CD14-positive monocyte (primary cell): ENCODE measurements around the gene GABBR2. TPM values are rescaled to one million over a fixed set of nuclear protein-coding genes. Genes with fewer than 3 reads are reported as not detected.

Experiments
- DNase-seq, 3 donors: peaks; one replicate each; pipeline ENCODE4 v3.0.0-alpha.2; 2011 to 2022
- H2AFZ ChIP-seq: 2 replicates; pipeline ENCODE4 v1.6.0; 2012; ENCODE audit warnings: mild to moderate bottlenecking, low read depth, low read length, inconsistent platforms; ENCODE audit not compliant: insufficient read depth, poor library complexity, severe bottlenecking
- H3K27ac ChIP-seq, 2 donors: 1 replicate in 1 of 2; 2 replicates in 1 of 2; pipeline ENCODE4 v1.5.1; 2012 to 2013; ENCODE audit warnings: low read length in 2 of 2, control low read depth in 1 of 2, inconsistent platforms in 1 of 2, low read depth in 1 of 2, mild to moderate bottlenecking in 1 of 2
- H3K27me3 ChIP-seq, 2 donors: one replicate each; pipeline versions ENCODE4 v1.6.0 to v1.6.1; 2011 to 2013; ENCODE audit warnings: low read length in 2 of 2; ENCODE audit not compliant: control insufficient read depth in 2 of 2, insufficient read depth in 2 of 2
- H3K36me3 ChIP-seq, 2 donors: replicated peaks in 1 of 2; 1 replicate in 1 of 2; 2 replicates in 1 of 2; pipeline versions ENCODE4 v1.5.1 to v1.6.1; 2012 to 2013; ENCODE audit warnings: low read length in 2 of 2, control low read depth in 1 of 2, inconsistent platforms in 1 of 2, mild to moderate bottlenecking in 1 of 2; ENCODE audit not compliant: insufficient read depth in 2 of 2, control insufficient read depth in 1 of 2
- H3K4me1 ChIP-seq, 2 donors: 1 replicate in 1 of 2; 2 replicates in 1 of 2; pipeline versions ENCODE4 v1.5.1 to v1.6.1; 2012 to 2013; ENCODE audit warnings: low read length in 2 of 2, control low read depth in 1 of 2, inconsistent platforms in 1 of 2, mild to moderate bottlenecking in 1 of 2, moderate library complexity in 1 of 2; ENCODE audit not compliant: insufficient read depth in 2 of 2, control insufficient read depth in 1 of 2
- H3K4me2 ChIP-seq: replicated peaks from 2 replicates; pipeline ENCODE3; 2012; ENCODE audit warnings: low read length, moderate library complexity, mild to moderate bottlenecking; ENCODE audit not compliant: poor library complexity, severe bottlenecking; ENCODE audit errors: extremely low read depth
- H3K4me3 ChIP-seq, 3 experiments: fragments of 200-600 bp in 1 of 3; sonication (generic) in 1 of 3; replicated peaks in 1 of 3; 1 replicate in 2 of 3; 2 replicates in 1 of 3; pipeline ENCODE4 v1.5.1; 2011 to 2013; ENCODE audit warnings: low read length in 3 of 3, mild to moderate bottlenecking in 3 of 3, control low read depth in 2 of 3, low read depth in 2 of 3, inconsistent platforms in 1 of 3, moderate library complexity in 1 of 3
- H3K79me2 ChIP-seq: 2 replicates; pipeline ENCODE4 v1.6.0; 2012; ENCODE audit warnings: mild to moderate bottlenecking, control low read depth, inconsistent platforms, low read length, moderate library complexity; ENCODE audit not compliant: insufficient read depth
- H3K9ac ChIP-seq: 2 replicates; pipeline ENCODE4 v1.6.0; 2017; ENCODE audit warnings: low read length, mild to moderate bottlenecking; ENCODE audit not compliant: insufficient read depth, poor library complexity, severe bottlenecking
- H3K9me3 ChIP-seq, 2 donors: replicated peaks in 1 of 2; 1 replicate in 1 of 2; 2 replicates in 1 of 2; pipeline versions ENCODE4 v1.5.1 to v1.6.1; 2012 to 2013; ENCODE audit warnings: low read length in 2 of 2, control low read depth in 1 of 2; ENCODE audit not compliant: control insufficient read depth in 1 of 2, insufficient read depth in 1 of 2
- H4K20me1 ChIP-seq: 2 replicates; pipeline ENCODE4 v1.6.0; 2012; ENCODE audit warnings: mild to moderate bottlenecking, low read length, control low read depth, moderate library complexity; ENCODE audit not compliant: insufficient read depth
- H3K27ac Mint-ChIP-seq, 7 donors: one replicate each; pipeline ENCODE4 v1.8.0; 2020; ENCODE audit warnings: mild to moderate bottlenecking in 7 of 7, mixed read lengths in 7 of 7, moderate library complexity in 6 of 7, inconsistent platforms in 2 of 7
- H3K27me3 Mint-ChIP-seq, 3 donors: one replicate each; pipeline ENCODE4 v1.8.0; 2021 to 2022; ENCODE audit warnings: low read depth in 3 of 3, mild to moderate bottlenecking in 3 of 3, mixed read lengths in 3 of 3, moderate library complexity in 3 of 3, inconsistent platforms in 1 of 3
- H3K36me3 Mint-ChIP-seq, 2 donors: one replicate each; pipeline ENCODE4 v1.8.0; 2020; ENCODE audit warnings: mixed read lengths in 2 of 2, inconsistent platforms in 1 of 2, mild to moderate bottlenecking in 1 of 2
- H3K4me1 Mint-ChIP-seq: one replicate; pipeline ENCODE4 v1.8.0; 2020; ENCODE audit warnings: mild to moderate bottlenecking, mixed read lengths
- H3K4me3 Mint-ChIP-seq, 2 donors: one replicate each; pipeline ENCODE4 v1.8.0; 2020; ENCODE audit warnings: mild to moderate bottlenecking in 2 of 2, mixed read lengths in 2 of 2, moderate library complexity in 1 of 2
- H3K9me3 Mint-ChIP-seq, 7 donors: one replicate each; pipeline ENCODE4 v1.8.0; 2020 to 2022; ENCODE audit warnings: mixed read lengths in 7 of 7, mild to moderate bottlenecking in 6 of 7, moderate library complexity in 6 of 7, inconsistent platforms in 2 of 7
- WGBS: methylation state at CpG from one replicate; pipeline ENCODE4 v1.1.5; 2013; ENCODE audit warnings: missing lambda C conversion rate; ENCODE audit not compliant: insufficient coverage; 5-methylcytosine and 5-hydroxymethylcytosine counted together
- intact Hi-C, 2 donors: fragments of 100-400 bp; cut with micrococcal nuclease; formaldehyde crosslinking; loops; one replicate each; pipeline versions ENCODE4 v1.15.0 to v1.15.1; 2023
- polyA plus RNA-seq, 3 donors: library from polyadenylated mRNA; depleted of rRNA in 1 of 3; unstranded in 2 of 3; stranded (reverse) in 1 of 3; fragments of 300-500 nt in 2 of 3; fragments of >200 nt in 1 of 3; fragmentation: Illumina TruSeq in 2 of 3; gene quantifications; 1 replicate in 2 of 3; 2 replicates in 1 of 3; pipeline ENCODE4 v1.2.3, GENCODE V29; 2012 to 2021
- TF ChIP-seq, protein P1 (sequence below): fragments of 200-600 bp; IDR thresholded peaks from one replicate; pipeline ENCODE4 v1.8.0; 2022; ENCODE audit warnings: antibody characterized with exemption, mild to moderate bottlenecking

GABBR2 gene
- polyA plus RNA-seq, 3 donors: not detected

- WGBS: 100% methylated on average over 1 of the region's 1 CpG
- Mint-ChIP-seq H3K4me3 (no peak overlapping the region), H3K36me3 (no peaks in the 10 kb centered on the region), H3K27me3 (peaks cover 4 to 9% (median 8%) of the 10 kb centered on the region in 3 donors), H3K4me1 (no peaks in the 10 kb centered on the region), H3K27ac (no peak overlapping the region), H3K9me3 (no peaks in the 10 kb centered on the region)
- Histone ChIP-seq H3K4me2 (no peak overlapping the region), H4K20me1 (no peaks in the 10 kb centered on the region), H3K27ac (no peak overlapping the region), H3K4me1 (no peaks in the 10 kb centered on the region), H3K9me3 (no peaks in the 10 kb centered on the region), H3K9ac (no peak overlapping the region), H2AFZ (no peak overlapping the region), H3K4me3 (no peak overlapping the region), H3K36me3 (no peaks in the 10 kb centered on the region), H3K27me3 (no peaks in the 10 kb centered on the region), H3K79me2 (no peaks in the 10 kb centered on the region)
- intact Hi-C loops: no loop called here
- no peak for DNase-seq
- TF ChIP-seq, protein P1, sequence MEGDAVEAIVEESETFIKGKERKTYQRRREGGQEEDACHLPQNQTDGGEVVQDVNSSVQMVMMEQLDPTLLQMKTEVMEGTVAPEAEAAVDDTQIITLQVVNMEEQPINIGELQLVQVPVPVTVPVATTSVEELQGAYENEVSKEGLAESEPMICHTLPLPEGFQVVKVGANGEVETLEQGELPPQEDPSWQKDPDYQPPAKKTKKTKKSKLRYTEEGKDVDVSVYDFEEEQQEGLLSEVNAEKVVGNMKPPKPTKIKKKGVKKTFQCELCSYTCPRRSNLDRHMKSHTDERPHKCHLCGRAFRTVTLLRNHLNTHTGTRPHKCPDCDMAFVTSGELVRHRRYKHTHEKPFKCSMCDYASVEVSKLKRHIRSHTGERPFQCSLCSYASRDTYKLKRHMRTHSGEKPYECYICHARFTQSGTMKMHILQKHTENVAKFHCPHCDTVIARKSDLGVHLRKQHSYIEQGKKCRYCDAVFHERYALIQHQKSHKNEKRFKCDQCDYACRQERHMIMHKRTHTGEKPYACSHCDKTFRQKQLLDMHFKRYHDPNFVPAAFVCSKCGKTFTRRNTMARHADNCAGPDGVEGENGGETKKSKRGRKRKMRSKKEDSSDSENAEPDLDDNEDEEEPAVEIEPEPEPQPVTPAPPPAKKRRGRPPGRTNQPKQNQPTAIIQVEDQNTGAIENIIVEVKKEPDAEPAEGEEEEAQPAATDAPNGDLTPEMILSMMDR: no peak
Observed at GRCh38 chr9:98451576-98451975, 257.2 kb downstream of the GABBR2 start.

DNA sequence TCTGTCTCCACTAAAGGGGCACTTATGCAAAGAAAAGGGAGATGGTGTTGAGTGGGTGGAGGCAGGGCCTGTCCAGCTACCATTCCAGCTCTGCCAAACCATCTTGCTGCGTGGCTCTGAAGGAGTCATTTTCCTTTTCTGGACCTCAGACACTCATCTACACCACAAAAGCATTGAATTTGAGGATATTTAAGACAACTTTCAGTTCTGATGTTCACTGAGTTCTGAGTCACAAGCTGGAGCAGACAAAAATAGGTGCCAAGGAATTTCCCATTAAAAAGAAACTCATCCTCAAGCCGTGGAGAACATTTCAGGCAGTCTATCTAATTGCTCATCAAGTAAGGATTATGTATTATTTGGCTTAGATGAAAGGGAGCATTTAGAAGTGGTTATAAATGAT lies 258.2 kb downstream of the GABBR2 start:
- H3K9me3 ChIP-seq: no peaks in the 10 kb centered on the region
- no peak overlapping the region for H3K4me2 ChIP-seq
- Mint-ChIP-seq H3K27ac (no peak overlapping the region), H3K4me3 (no peak overlapping the region), H3K4me1 (no peaks in the 10 kb centered on the region), H3K9me3 (no peaks in the 10 kb centered on the region), H3K27me3 (peaks cover 6 to 10% (median 9%) of the 10 kb centered on the region in 3 donors), H3K36me3 (no peaks in the 10 kb centered on the region)
- H3K27me3 ChIP-seq: no peaks in the 10 kb centered on the region
- no peaks in the 10 kb centered on the region for H3K4me1 ChIP-seq
- no peak overlapping the region for H2AFZ ChIP-seq
- intact Hi-C loops: no loop called here
- no CpG with 5 or more reads among the region's 2 CpGs for WGBS
- H3K9ac ChIP-seq: no peak overlapping the region
- no peaks in the 10 kb centered on the region for H3K36me3 ChIP-seq
- no peaks in the 10 kb centered on the region for H4K20me1 ChIP-seq
- no peak for DNase-seq
- H3K4me3 ChIP-seq: no peak overlapping the region
- no peaks in the 10 kb centered on the region for H3K79me2 ChIP-seq
- TF ChIP-seq, protein P1: no peak
- no peak overlapping the region for H3K27ac ChIP-seq
